Stomach (tissue), 9 donors: ENCODE data around the gene AKNA. TPM values are rescaled to one million over a fixed set of nuclear protein-coding genes. Genes with fewer than 3 reads are reported as not detected.

Experiments
- DNase-seq, 2 donors: peaks; one replicate each; pipeline versions ENCODE4 v3.0.0 to v3.0.0-alpha.2; 2013 to 2019
- H3K27ac ChIP-seq, 5 donors: fragments of 200-600 bp in 4 of 5; sonication (generic) in 4 of 5; one replicate each; pipeline ENCODE4 v1.5.1; 2013 to 2019; ENCODE audit warnings: mild to moderate bottlenecking in 1 of 5, moderate library complexity in 1 of 5
- H3K27me3 ChIP-seq, 3 donors: fragments of 200-600 bp; sonication (generic); one replicate each; pipeline ENCODE4 v1.5.1; 2017 to 2019; ENCODE audit warnings: mixed run types in 1 of 3
- H3K36me3 ChIP-seq, 4 donors: fragments of 200-600 bp; sonication (generic); 1 replicate in 3 of 4; 2 replicates in 1 of 4; pipeline ENCODE4 v1.5.1; 2016 to 2019
- H3K4me1 ChIP-seq, 4 donors: fragments of 200-600 bp; sonication (generic); one replicate each; pipeline ENCODE4 v1.5.1; 2016 to 2019
- H3K4me3 ChIP-seq, 4 donors: fragments of 200-600 bp; sonication (generic) in 3 of 4; one replicate each; pipeline ENCODE4 v1.5.1; 2016 to 2019; ENCODE audit warnings: mild to moderate bottlenecking in 1 of 4
- H3K9me3 ChIP-seq, 4 donors: fragments of 200-600 bp; sonication (generic); one replicate each; pipeline ENCODE4 v1.5.1; 2016 to 2019
- EP300 ChIP-seq: sonication (generic); formaldehyde crosslinking; IDR thresholded peaks from one replicate; pipeline ENCODE4 v1.6.1; 2017; ENCODE audit warnings: antibody characterized with exemption
- POLR2A ChIP-seq, 4 donors: fragments of 450-650 bp; IDR thresholded peaks; one replicate each; pipeline ENCODE4 v1.6.1; 2016; ENCODE audit warnings: antibody characterized with exemption in 4 of 4, control low read depth in 2 of 4, mild to moderate bottlenecking in 1 of 4, moderate library complexity in 1 of 4
- POLR2AphosphoS5 ChIP-seq, 3 donors: sonication (generic); formaldehyde crosslinking; IDR thresholded peaks; one replicate each; pipeline ENCODE4 v1.6.1; 2016; ENCODE audit warnings: antibody characterized with exemption in 3 of 3
- WGBS, 5 donors: extraction: QIAGEN DNeasy Blood & Tissue Kit in 3 of 5; methylation state at CpG; one replicate each; pipeline versions ENCODE4 v1.1.5 to v1.1.7; 2013 to 2018; 5-methylcytosine and 5-hydroxymethylcytosine counted together
- intact Hi-C: fragments of 100-400 bp; cut with DNase I; formaldehyde crosslinking; loops from one replicate; pipeline ENCODE4 v1.15.1; 2023; ENCODE audit warnings: low total_unique reads
- polyA plus RNA-seq, 3 donors: library from polyadenylated mRNA; stranded (reverse); fragments of 200-250 nt; gene quantifications; one replicate each; pipeline ENCODE4 v1.2.3, GENCODE V29; 2013
- total RNA-seq, 5 donors: library from RNA; depleted of rRNA; stranded (reverse); fragments of >200 nt; gene quantifications; one replicate each; pipeline versions ENCODE4 v1.1.0 to v1.2.3, GENCODE V29; 2014 to 2016
- TF ChIP-seq, protein P1 (sequence below), 7 experiments: fragments of 450-650 bp in 4 of 7; fragments of 200-600 bp in 3 of 7; sonication (generic) in 3 of 7; IDR thresholded peaks; one replicate each; pipeline ENCODE4 v1.5.1; 2016 to 2019; ENCODE audit warnings: antibody characterized with exemption in 7 of 7, control low read depth in 2 of 7, mild to moderate bottlenecking in 1 of 7
- donor health status: healthy with polysubstance abuse.
- donor health status: Bipolar disorder and iron deficiency.
- donor health status: healthy.

The AKNA gene
- total and polyA plus RNA-seq, 8 donors = 12.2 to 85.8 (median 16.6) TPM

DNA sequence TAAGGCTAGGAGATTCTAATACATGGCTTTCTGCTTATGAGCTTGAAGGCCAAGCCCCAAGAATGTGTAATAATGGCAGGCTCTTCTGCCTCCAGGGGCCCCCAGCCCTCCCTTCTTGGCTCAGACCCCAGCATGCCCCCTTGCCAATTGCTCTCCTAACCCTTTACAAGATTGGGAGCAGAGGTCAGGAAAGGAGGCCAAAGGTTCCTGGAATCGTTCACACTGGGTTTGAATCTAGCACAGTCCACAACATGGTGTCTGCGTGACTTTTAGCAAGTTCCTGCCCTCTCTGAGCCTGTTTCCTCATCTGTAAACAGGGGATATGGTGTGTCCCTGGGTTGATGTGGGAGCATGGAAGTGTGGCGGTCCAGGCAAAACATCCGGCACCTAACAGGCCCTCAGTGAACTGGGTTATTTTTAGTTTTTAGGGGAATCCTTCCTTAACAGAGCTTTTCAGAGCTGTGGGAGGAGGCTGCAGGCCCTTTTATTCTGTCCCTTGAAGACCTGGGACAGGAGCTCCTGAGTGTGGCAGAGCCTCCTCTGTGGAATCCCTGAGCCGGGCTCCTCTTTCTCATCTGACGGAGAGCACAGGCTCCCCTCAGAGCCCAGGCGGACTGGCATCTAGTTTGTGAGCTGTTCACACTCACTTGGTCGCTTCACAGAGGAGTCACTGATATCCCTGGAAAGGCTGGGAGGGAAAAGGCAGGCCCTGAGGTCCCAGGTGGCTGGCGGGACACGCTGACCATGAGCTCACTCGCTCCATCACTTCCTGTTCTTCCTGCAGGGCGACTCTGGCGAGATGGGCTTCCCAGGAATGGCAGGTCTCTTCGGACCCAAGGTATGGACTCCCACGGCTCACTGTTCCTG, 88.3 kb downstream of the AKNA start:
- Histone ChIP-seq H3K36me3 (peaks cover 0 to 43% (median 29%) of the 10 kb centered on the region in 4 donors), H3K4me1 (no peaks in the 10 kb centered on the region), H3K27ac (no peak overlapping the region), H3K27me3 (no peaks in the 10 kb centered on the region), H3K4me3 (no peak overlapping the region), H3K9me3 (peaks cover 0 to 19% (median 5%) of the 10 kb centered on the region in 4 donors)
- intact Hi-C loops = no loop called here
- 84 to 90% (median 88%) methylated on average over 13 to 15 of the region's 15 CpGs for WGBS, 5 donors
- TF ChIP-seq EP300 = no peak
- no peak for TF ChIP-seq POLR2A (IDR thresholded peaks at IDR 0.05)
- TF ChIP-seq, protein P1, sequence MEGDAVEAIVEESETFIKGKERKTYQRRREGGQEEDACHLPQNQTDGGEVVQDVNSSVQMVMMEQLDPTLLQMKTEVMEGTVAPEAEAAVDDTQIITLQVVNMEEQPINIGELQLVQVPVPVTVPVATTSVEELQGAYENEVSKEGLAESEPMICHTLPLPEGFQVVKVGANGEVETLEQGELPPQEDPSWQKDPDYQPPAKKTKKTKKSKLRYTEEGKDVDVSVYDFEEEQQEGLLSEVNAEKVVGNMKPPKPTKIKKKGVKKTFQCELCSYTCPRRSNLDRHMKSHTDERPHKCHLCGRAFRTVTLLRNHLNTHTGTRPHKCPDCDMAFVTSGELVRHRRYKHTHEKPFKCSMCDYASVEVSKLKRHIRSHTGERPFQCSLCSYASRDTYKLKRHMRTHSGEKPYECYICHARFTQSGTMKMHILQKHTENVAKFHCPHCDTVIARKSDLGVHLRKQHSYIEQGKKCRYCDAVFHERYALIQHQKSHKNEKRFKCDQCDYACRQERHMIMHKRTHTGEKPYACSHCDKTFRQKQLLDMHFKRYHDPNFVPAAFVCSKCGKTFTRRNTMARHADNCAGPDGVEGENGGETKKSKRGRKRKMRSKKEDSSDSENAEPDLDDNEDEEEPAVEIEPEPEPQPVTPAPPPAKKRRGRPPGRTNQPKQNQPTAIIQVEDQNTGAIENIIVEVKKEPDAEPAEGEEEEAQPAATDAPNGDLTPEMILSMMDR (IDR thresholded peaks at IDR 0.05) = no peak
- no peak for TF ChIP-seq POLR2AphosphoS5 (IDR thresholded peaks at IDR 0.05)
- peak; percentile 10 to 19 for DNase-seq

- Histone ChIP-seq H3K4me1 (no peaks in the 10 kb centered on the region), H3K4me3 (no peak overlapping the region), H3K36me3 (peaks cover 0 to 53% (median 38%) of the 10 kb centered on the region in 4 donors), H3K27me3 (no peaks in the 10 kb centered on the region), H3K9me3 (peaks cover 0 to 21% (median 7%) of the 10 kb centered on the region in 4 donors), H3K27ac (no peak overlapping the region)
- no peak for TF ChIP-seq EP300
- TF ChIP-seq POLR2A (IDR thresholded peaks at IDR 0.05) = no peak
- TF ChIP-seq, protein P1 (IDR thresholded peaks at IDR 0.05) = no peak
- TF ChIP-seq POLR2AphosphoS5 (IDR thresholded peaks at IDR 0.05) = no peak
- 92 to 100% (median 97%) methylated on average over 1 of the region's 1 CpG for WGBS, 5 donors
- DNase-seq = no peak
- intact Hi-C loops = no loop called here
Measured at GRCh38 chr9:114296338-114296737, 91.4 kb downstream of the AKNA start.

DNA sequence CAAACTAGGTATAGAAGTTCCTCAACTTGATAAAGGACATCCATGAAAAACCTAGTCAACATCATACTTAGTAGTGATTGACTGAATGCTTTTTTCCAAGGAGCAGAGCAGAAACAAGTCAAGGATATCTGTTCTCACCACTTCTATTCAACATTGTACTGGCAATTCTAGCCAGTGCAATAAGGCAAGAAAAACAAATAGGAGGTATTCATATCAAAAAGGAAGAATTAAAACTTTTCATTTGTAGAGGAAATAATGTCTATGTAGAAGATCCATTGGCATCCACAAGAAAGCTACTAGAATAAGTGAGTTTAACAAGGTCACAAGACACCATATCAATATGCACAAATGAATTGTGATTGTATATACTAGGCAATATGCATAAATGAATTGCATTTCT, 93.1 kb downstream of the AKNA start:
- intact Hi-C loops = loop anchor here (5.0 kb wide), 1 partner anchor 142 kb away; no protein-coding TSS in a partner anchor
- Histone ChIP-seq H3K27me3 (no peaks in the 10 kb centered on the region), H3K36me3 (peaks cover 0 to 42% (median 28%) of the 10 kb centered on the region in 4 donors), H3K27ac (no peak overlapping the region), H3K4me1 (no peaks in the 10 kb centered on the region), H3K4me3 (no peak overlapping the region), H3K9me3 (peaks cover 0 to 21% (median 7%) of the 10 kb centered on the region in 4 donors)
- no peak for TF ChIP-seq EP300
- TF ChIP-seq, protein P1 (IDR thresholded peaks at IDR 0.05) = no peak
- TF ChIP-seq POLR2A (IDR thresholded peaks at IDR 0.05) = no peak
- DNase-seq = no peak

DNA sequence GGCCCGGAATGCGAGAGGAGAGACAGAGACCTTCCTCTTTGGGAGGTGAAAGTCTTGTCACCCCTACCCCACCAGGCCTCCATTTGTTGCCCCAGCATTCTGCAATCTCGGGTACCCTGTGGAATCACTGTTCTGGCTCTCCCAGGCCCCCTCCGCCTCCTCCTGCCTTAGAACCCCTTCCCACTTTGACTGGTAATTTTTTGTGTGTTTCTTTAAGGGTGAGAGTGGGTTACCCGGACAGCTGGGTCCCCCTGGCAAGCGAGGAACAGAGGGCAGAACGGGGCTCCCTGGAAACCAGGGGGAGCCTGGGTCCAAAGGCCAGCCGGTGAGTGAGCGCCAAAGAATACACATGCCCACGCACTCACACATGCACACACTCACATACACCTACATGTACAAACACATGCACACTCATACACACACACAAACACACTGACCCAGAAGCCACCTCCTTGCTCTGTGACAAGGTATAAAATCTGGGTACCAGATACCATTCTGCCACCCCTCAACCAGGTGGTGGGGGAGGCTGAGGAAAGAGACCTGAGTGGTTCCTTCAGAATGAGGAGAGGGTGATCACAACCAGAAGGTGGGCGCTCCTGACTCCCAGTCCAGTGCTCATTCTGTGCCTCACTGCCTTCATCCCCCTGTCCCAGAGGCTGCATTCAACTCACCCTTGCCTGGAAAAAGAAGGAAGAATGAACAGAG, 95.7 kb downstream of the AKNA start:
- peaks cover 0 to 9% (median 0%) of the 10 kb centered on the region in 4 donors for H3K4me1 ChIP-seq
- TF ChIP-seq POLR2AphosphoS5 (IDR thresholded peaks at IDR 0.05) (no peak), EP300 (no peak), POLR2A (IDR thresholded peaks at IDR 0.05) (no peak)
- TF ChIP-seq, protein P1 (IDR thresholded peaks at IDR 0.05) = no peak
- intact Hi-C loops = loop anchor here (5.0 kb wide), 1 partner anchor 140 kb away; no protein-coding TSS in a partner anchor
- no peak overlapping the region for H3K27ac ChIP-seq
- DNase-seq = no peak
- peaks cover 0 to 21% (median 7%) of the 10 kb centered on the region in 4 donors for H3K9me3 ChIP-seq
- H3K36me3 ChIP-seq = peaks cover 0 to 34% (median 26%) of the 10 kb centered on the region in 4 donors
- no peaks in the 10 kb centered on the region for H3K27me3 ChIP-seq
- 83 to 90% (median 86%) methylated on average over 11 of the region's 11 CpGs for WGBS, 5 donors
- no peak overlapping the region for H3K4me3 ChIP-seq
